ENCODE results near the gene OR5AS1.
"Not testable (repeated sequence)": the region's sequence is repeated elsewhere in the genome, so short reads cannot be mapped to it uniquely, and the experiment has no call there.

DNA sequence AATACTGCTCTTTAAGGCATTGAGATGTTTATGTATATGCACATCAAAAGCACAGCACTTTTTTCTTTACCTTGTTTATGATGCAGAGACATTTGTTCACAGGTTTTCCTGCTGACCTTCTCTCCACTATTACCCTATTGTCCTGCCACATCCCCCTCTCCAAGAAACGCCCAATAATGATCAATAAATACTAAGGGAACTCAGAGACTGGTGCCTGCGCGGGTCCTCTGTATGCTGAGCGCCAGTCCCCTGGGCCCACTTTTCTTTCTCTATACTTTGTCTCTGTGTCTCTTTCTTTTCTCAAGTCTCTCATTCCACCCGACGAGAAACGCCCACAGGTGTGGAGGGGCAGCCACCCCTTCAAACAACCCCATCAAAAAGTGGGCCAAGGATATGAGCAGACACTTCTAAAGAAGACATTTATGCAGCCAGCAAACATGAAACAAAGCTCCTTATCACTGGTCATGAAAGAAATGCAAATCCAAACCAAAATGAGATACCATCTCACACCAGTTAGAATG is 30.9 kb downstream of the OR5AS1 start:
- TF ChIP-seq EZH2 (IDR thresholded peaks at IDR 0.05); FOXP2 (optimal IDR thresholded peaks at IDR 0.05; ENCODE audit: control extremely low read depth, extremely low read length, insufficient read depth): not testable (repeated sequence)

Measured in SK-N-MC (cell line).